Activated CD4-positive, alpha-beta T cell treated with anti-CD3 and anti-CD28 coated beads, Interleukin-2, amount 10 ng/mL, durations not matched to agents 24 days and 14 days (primary cell): Measurements from ENCODE around the gene MAN2A2. TPM values are rescaled to one million over a fixed set of nuclear protein-coding genes. Genes with fewer than 3 reads are reported as not detected.
"Not testable (repeated sequence)": the region's sequence is repeated elsewhere in the genome, so short reads cannot be mapped to it uniquely, and the experiment has no call there.

Experiments
- DNase-seq: peaks from one replicate; pipeline ENCODE4 v3.0.0; 2022
- H3K27ac Mint-ChIP-seq: one replicate; pipeline ENCODE4 v1.8.0; 2022; ENCODE audit warnings: mild to moderate bottlenecking, mixed read lengths
- H3K27me3 Mint-ChIP-seq: one replicate; pipeline ENCODE4 v1.8.0; 2022; ENCODE audit warnings: mixed read lengths
- H3K36me3 Mint-ChIP-seq: one replicate; pipeline ENCODE4 v1.8.0; 2022; ENCODE audit warnings: low read depth, mild to moderate bottlenecking, mixed read lengths
- H3K4me1 Mint-ChIP-seq: one replicate; pipeline ENCODE4 v1.8.0; 2021; ENCODE audit warnings: mixed read lengths
- H3K4me3 Mint-ChIP-seq: one replicate; pipeline ENCODE4 v1.8.0; 2022; ENCODE audit warnings: mild to moderate bottlenecking, moderate library complexity, mixed read lengths
- H3K9me3 Mint-ChIP-seq: one replicate; pipeline ENCODE4 v1.8.0; 2021; ENCODE audit warnings: mixed read lengths
- intact Hi-C: fragments of 100-400 bp; cut with micrococcal nuclease; formaldehyde crosslinking; loops from one replicate; pipeline ENCODE4 v1.15.1; 2023
- total RNA-seq: library from RNA; stranded (reverse); gene quantifications from 2 replicates; pipeline ENCODE4 v1.2.3, GENCODE V29; 2022

Gene MAN2A2
- total RNA-seq, 1 donor from 2014 or later = 196 TPM

DNA sequence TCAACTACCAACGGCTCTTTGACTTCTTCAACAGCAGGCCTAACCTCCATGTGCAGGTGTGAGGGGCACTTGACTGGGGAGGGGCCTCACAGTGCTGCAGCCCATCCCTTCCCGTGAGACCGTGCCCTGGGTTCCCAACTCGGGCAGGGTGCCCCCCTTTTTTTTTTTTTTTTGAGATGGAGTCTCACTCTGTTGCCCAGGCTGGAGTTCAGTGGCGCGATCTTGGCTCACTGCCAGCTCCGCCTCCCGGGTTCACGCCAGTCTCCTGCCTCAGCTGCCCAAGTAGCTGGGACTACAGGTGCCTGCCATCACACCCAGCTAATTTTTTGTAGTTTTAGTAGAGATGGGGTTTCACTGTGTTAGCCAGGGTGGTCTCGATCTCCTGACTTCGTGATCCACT, 6.3 kb downstream of the MAN2A2 start:
- not testable (repeated sequence) for H3K4me1 Mint-ChIP-seq

DNA sequence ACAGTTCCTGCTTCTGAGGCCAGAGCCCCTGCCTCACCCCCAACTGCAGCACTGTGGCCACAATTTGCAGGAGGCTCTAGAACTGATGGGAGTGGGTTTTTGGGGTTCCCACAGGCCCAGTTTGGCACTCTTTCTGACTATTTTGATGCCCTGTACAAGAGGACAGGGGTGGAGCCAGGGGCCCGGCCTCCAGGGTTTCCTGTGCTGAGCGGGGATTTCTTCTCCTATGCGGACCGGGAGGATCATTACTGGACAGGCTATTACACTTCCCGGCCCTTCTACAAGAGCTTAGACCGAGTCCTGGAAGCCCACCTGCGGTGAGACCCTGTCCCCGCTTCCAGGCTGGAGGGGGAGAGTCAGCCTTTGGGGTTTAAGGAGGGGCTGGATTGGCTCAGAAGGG, 6.9 kb downstream of the MAN2A2 start:
- Mint-ChIP-seq H3K36me3 (peaks cover 76% of the 10 kb centered on the region), H3K27me3 (no peaks in the 10 kb centered on the region), H3K9me3 (no peaks in the 10 kb centered on the region), H3K27ac (no peak overlapping the region), H3K4me3 (no peak overlapping the region), H3K4me1 (peaks cover 9% of the 10 kb centered on the region)
- DNase-seq = no peak
- intact Hi-C loops = no loop called here

More for the DNA sequence above, 6.3 kb downstream of the MAN2A2 start:
- H3K4me3 Mint-ChIP-seq, H3K27me3 Mint-ChIP-seq, H3K27ac Mint-ChIP-seq, H3K9me3 Mint-ChIP-seq, intact Hi-C loops, DNase-seq: not testable (repeated sequence)
- H3K36me3 Mint-ChIP-seq = peaks cover 74% of the 10 kb centered on the region

DNA sequence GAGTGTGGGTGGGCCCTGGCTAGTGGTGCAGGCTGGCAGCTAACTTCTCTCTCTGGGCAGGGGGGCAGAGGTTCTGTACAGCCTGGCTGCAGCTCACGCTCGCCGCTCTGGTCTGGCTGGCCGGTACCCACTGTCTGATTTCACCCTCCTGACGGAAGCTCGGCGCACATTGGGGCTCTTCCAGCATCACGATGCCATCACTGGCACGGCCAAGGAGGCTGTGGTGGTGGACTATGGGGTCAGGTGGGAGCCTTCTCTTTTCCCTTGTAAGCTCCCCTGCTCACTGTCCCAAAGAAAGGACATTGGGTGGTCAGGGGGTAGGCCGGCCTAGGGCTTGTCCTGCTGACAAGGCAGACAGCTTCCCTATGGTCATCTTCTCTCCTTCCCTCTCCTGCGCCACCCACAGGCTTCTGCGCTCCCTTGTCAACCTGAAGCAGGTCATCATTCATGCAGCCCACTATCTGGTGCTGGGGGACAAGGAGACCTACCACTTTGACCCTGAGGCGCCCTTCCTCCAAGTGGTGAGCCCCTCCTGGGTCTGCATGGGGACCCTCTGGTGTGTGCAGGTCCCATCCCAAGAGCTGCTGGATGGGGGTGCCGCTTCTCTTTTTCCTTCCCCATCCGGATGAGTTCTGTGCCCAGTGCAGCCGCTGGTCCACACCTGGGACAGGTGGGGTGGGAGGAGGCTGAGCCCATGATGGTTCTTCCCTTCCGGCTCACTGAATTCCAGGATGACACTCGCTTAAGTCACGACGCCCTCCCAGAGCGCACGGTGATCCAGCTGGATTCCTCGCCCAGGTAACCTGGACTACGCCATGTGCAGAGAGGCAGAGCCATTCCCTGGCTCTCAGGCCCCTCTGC, 7.6 kb downstream of the MAN2A2 start:
- Mint-ChIP-seq H3K9me3 (no peaks in the 10 kb centered on the region), H3K36me3 (peaks cover 76% of the 10 kb centered on the region), H3K27me3 (no peaks in the 10 kb centered on the region), H3K4me1 (peaks cover 5% of the 10 kb centered on the region), H3K27ac (no peak overlapping the region), H3K4me3 (no peak overlapping the region)
- no peak for DNase-seq
- intact Hi-C loops = no loop called here

GRCh38 chr15:90911302-90911623, 8.2 kb downstream of the MAN2A2 start:
- H3K27me3 Mint-ChIP-seq = no peaks in the 10 kb centered on the region
- no peak for DNase-seq
- intact Hi-C loops = no loop called here
- H3K4me1 Mint-ChIP-seq = peaks cover 2% of the 10 kb centered on the region
- H3K9me3 Mint-ChIP-seq = no peaks in the 10 kb centered on the region
- H3K27ac Mint-ChIP-seq = no peak overlapping the region
- H3K4me3 Mint-ChIP-seq = no peak overlapping the region
- H3K36me3 Mint-ChIP-seq = peaks cover 76% of the 10 kb centered on the region

DNA sequence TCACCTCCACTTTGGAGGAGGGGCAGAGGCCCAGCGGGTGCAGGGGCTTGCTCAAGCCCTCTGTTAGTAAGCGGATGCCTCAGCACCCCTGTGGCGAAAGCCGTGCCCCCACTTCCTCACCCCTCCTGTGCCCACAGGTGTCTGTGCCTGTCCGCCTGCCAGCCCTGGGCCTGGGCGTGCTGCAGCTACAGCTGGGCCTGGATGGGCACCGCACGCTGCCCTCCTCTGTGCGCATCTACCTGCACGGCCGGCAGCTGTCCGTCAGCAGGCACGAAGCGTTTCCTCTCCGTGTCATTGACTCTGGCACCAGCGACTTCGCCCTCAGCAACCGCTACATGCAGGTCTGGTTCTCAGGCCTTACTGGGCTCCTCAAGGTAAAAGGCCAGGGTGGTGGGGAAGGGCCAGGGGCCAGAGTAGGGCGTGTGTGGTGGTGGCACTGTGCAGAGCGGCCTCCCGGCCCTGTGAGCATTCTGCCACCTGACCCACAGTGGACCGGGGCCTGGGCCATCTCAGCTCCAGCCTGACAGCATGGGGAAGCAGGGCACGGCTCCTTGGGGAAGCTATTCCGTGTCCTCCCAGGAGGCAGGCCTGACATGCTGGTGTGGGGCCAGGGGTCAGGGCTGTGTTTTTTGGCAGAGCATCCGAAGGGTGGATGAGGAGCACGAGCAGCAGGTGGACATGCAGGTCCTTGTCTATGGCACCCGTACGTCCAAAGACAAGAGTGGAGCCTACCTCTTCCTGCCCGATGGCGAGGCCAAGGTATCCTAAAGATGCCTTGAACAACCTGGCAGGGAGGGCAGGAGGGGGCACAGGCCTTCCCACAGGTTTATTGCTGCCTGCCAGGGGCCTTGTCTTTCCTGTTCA, 9.0 kb downstream of the MAN2A2 start:
- DNase-seq = no peak
- H3K4me3 Mint-ChIP-seq = no peak overlapping the region
- intact Hi-C loops = no loop called here
- peaks cover 78% of the 10 kb centered on the region for H3K36me3 Mint-ChIP-seq
- H3K27me3 Mint-ChIP-seq = no peaks in the 10 kb centered on the region
- no peak overlapping the region for H3K27ac Mint-ChIP-seq
- H3K9me3 Mint-ChIP-seq = no peaks in the 10 kb centered on the region
- no peaks in the 10 kb centered on the region for H3K4me1 Mint-ChIP-seq

GRCh38 chr15:90912770-90913075, 9.6 kb downstream of the MAN2A2 start:
- no peak for DNase-seq
- intact Hi-C loops = no loop called here
- Mint-ChIP-seq H3K27me3 (no peaks in the 10 kb centered on the region), H3K9me3 (no peaks in the 10 kb centered on the region), H3K27ac (no peak overlapping the region), H3K4me1 (no peaks in the 10 kb centered on the region), H3K36me3 (peaks cover 78% of the 10 kb centered on the region), H3K4me3 (no peak overlapping the region)

DNA sequence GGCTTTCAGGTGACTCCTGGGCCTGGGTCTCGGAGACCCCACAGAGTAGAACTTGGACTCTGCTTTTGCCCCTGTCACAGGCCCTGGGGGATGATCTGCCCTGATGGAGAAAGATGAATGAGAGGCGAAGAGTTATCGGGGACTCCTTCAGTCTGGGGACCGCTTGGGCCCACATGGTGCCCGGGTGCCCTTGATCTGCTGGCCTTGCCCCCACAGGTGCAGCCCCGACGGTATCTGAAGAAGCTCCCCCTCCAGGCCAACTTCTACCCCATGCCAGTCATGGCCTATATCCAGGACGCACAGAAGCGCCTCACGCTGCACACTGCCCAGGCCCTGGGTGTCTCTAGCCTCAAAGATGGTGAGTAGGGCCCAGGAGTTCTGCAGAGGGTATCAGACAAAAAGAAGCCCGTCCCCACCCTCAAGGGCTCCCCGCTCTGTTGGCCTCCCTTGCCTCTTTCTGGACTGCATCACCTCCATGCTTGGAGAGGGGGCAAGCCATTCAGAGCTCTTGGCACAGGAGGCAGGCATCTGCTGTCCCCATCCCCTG, 10.4 kb downstream of the MAN2A2 start:
- Mint-ChIP-seq H3K4me3 (no peak overlapping the region), H3K27me3 (no peaks in the 10 kb centered on the region), H3K27ac (no peak overlapping the region), H3K4me1 (no peaks in the 10 kb centered on the region), H3K9me3 (no peaks in the 10 kb centered on the region), H3K36me3 (peaks cover 80% of the 10 kb centered on the region)
- DNase-seq = no peak
- intact Hi-C loops = no loop called here

DNA sequence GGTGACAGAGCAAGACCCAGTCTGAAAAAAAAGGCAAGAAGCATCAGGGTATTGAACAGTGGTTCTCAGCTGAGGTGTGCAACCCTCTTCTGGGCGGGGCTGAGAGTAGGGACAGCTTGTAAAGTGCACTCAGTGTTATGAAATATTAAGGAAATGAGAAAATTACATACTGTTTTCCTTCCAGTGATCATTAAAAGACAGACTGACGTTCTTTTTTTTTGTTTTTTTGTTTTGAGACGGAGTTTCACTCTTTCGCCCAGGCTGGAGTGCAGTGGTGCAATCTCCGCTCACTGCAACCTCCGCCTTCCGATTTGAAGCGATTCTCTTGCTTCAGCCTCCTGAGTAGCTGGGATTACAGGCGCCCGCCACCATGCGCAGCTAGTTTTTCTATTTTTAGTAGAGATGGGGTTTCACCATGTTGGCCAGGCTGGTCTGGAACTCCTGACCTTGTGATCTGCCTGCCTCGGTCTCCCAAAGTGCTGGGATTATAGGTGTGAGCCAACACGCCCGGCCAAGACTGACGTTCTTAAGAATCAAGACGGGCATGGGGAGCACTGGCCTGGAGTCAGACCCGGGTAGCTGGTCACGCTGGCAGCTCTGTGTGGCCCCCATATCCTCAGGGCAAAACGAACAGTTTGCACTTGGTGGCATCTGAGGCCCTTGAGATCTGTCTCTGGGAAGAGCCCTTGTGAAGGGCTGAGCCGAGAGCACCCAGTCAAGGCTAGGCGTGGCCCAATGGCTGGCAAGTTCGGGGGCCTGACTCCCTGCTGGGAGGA, 11.4 kb downstream of the MAN2A2 start:
- Mint-ChIP-seq H3K27me3 (no peaks in the 10 kb centered on the region), H3K36me3 (peaks cover 78% of the 10 kb centered on the region), H3K4me1 (no peaks in the 10 kb centered on the region), H3K9me3 (no peaks in the 10 kb centered on the region), H3K27ac (no peak overlapping the region), H3K4me3 (no peak overlapping the region)
- intact Hi-C loops = no loop called here
- no peak for DNase-seq

DNA sequence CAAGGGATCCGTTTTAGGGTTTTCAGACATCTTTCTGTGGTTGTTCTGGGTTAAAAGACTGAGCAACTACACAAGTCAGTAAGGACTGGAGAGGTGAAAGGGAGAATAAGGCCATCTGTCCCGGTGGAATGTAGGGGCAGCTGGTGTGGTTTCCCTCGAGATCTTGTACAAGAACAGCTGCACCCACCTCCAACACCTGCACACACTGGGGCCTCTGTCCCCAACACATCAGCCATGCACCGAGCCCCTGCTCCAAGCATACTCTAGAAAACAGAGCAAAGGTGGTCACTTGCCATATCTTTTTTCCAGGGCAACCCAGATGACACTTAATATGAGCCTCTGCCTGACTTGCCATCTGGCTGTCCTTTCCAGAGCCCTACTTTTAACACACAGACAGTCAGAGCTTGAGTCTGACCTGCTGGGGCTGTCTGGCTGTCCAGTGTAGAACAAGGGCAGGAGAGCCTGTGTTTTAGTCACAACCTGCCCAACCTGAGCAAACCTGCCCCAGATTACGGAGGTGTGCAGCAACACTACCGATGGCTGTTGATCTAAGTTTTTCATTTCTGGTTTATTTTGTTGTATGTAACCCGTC, 12.2 kb downstream of the MAN2A2 start:
- intact Hi-C loops = no loop called here
- Mint-ChIP-seq H3K36me3 (peaks cover 86% of the 10 kb centered on the region), H3K27me3 (no peaks in the 10 kb centered on the region), H3K4me1 (peaks cover 2% of the 10 kb centered on the region), H3K27ac (no peak overlapping the region), H3K9me3 (no peaks in the 10 kb centered on the region), H3K4me3 (no peak overlapping the region)
- DNase-seq = no peak

- Mint-ChIP-seq H3K27me3 (no peaks in the 10 kb centered on the region), H3K36me3 (peaks cover 86% of the 10 kb centered on the region), H3K27ac (no peak overlapping the region), H3K4me1 (peaks cover 2% of the 10 kb centered on the region), H3K9me3 (no peaks in the 10 kb centered on the region), H3K4me3 (no peak overlapping the region)
- no peak for DNase-seq
- intact Hi-C loops = no loop called here
These were observed 12.8 kb downstream of the MAN2A2 start for GRCh38 chr15:90915808-90916440.

DNA sequence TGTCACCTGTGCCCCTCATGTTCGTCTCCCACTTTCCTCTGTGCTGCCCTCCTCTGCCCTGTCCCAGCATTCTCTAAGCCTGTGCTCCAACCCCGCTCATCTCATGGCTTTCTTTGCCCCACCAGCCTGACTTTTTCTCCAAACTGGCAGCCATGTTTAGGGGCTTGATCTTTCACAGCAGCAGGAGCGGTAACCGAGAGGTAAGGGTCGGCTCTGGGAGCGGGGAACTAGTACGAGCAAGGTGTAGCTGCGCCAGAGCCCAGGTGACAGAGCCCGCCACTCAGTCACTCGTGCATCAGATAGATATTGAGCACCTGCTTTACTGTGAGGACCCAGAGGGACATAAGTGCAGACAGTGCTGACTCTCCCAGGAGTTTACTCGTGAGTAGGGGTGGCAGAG, 13.4 kb downstream of the MAN2A2 start:
- Mint-ChIP-seq H3K4me1 (peaks cover 4% of the 10 kb centered on the region), H3K27me3 (no peaks in the 10 kb centered on the region), H3K36me3 (peaks cover 86% of the 10 kb centered on the region), H3K9me3 (no peaks in the 10 kb centered on the region), H3K4me3 (no peak overlapping the region), H3K27ac (no peak overlapping the region)
- DNase-seq = no peak
- intact Hi-C loops = no loop called here

DNA sequence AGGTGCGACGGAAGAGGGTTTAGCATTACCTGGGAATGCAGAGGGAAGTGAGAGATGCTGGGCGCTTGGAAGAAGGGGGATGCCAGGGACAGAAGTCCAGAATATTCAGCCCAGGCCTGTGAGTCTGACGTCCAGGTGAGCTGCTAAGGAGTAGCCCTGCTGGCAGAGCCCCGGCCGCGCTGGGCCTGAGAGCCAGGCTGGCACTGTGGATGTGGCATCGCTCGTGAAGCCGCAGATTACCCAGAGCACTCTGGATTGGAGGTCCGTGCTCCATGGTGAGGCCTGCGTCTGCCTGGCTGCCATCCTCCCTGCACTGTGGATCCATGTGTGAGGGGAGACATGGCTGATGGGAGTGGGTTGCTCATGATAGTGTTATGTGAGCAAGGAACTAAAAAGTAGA, 14.5 kb downstream of the MAN2A2 start:
- H3K27me3 Mint-ChIP-seq = no peaks in the 10 kb centered on the region
- no peak for DNase-seq
- H3K9me3 Mint-ChIP-seq = no peaks in the 10 kb centered on the region
- intact Hi-C loops = no loop called here
- no peak overlapping the region for H3K4me3 Mint-ChIP-seq
- H3K4me1 Mint-ChIP-seq = peaks cover 9% of the 10 kb centered on the region
- no peak overlapping the region for H3K27ac Mint-ChIP-seq
- peaks cover 85% of the 10 kb centered on the region for H3K36me3 Mint-ChIP-seq
